Kidney capillary endothelial cell (primary cell): ENCODE results near the gene TTPAL.

Source experiments
- DNase-seq: peaks from one replicate; pipeline ENCODE4 v3.0.0-alpha.2; 2018; ENCODE audit warnings: low spot score

The TTPAL gene

DNA sequence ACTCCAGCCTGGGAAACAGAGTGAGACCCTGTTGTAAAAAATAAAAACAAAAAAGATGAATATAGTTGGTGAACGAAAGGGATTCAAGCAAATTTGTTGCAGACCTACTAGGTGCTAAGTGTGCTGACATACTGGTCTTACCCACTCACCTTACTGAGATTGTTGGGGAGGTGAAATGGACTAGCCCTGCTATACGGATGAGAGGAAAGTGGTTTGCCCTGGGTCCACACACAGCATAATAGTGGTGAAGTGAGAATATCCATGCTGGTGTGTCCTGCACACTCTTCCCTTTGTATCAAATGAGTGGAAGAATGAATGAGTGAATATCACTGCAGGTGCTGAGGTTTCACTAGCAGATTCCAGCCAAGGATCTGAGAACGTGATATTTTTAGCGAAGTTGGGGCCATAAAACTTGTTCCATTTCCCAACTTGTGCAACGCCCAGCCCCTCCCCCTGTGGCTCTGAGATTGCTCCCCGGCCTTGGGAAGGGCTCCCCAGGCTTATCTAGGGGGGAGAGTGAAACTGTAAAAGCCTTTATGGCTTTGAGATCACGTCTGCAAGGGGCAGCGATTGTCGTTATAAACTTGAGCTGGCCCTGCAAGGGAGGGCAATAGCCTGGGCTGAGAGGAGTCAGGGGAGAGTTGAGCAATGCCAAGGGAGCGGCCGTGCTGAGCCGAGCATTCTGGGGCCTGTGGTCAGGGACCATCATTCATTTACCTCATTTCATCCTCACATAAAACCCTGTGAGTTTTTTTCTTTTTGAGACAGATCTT is 33.2 kb upstream of the TTPAL start:
- no peak for DNase-seq

DNA sequence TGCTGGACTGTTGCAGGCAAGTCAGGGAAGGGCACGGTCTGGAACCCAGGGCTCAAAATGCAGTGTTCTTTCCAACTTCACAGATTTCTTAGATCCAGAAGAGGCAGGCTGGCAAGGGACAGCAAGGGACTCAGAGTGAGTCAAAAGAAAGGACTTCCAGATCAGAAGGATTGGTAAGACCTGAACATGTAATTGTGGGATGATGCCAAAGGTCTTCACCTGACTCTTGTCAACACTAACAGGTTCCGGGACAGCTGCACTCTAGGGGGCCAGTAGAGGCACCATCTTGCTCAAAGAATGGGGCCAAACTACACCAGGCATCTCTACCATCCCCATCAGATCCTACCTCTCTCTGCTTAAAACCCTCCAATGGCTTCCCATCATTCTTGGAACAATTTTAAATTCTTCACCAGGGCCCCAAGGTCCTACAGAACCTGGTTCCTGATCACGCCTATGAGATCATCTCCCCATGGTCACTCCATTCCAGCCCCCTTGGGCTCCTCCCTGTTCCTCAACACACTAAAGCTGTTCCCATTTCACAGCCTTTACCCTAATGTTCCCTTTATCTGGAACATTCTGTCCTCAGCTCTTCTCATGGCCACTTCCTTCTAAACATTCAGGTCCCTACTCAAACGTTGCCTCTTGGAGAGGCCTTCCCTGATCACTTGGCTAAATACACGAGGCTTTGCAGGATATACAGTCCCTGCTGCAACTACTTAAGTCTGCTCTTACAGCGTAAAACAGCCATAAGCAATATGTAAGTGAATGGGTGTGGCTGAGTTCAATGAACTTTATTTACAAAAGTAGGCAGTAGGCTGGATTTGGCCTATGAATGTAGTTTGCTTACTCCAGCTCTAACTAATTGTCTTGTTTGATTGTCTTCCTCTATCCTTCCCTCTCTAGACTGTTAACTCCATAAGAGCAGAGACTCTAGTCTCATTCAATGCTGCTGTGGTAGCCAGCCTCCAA is 29.6 kb upstream of the TTPAL start:
- no peak for DNase-seq

DNA sequence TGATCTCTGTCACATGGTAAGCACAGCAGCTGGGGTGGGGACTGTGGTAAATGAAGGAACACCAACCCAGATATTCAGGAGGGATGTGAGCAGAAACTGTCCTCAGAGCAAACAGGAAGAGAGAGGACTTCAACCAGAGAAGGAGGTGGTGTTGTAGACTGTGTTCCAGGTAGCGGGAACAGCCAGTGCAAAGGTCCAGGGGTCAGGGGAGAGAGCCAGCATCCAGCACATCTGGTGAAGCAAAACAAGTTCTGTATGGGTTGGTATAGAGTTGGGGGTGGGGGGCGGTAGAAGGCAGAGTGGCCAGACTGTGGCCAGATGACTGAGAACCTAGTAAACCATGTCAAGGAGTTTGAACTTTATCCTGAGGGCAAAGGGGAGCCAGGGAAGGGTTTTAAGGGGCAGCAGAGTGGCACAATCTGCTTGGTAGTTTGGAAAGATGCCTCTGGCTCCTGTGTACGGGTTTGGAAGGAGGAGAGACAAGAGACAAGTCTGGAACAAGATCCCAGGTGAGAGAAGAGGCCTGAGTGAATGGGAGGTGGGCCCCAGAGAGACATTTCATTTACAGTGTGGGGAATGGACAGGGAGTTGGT is 27.8 kb upstream of the TTPAL start:
- DNase-seq: no peak

DNA sequence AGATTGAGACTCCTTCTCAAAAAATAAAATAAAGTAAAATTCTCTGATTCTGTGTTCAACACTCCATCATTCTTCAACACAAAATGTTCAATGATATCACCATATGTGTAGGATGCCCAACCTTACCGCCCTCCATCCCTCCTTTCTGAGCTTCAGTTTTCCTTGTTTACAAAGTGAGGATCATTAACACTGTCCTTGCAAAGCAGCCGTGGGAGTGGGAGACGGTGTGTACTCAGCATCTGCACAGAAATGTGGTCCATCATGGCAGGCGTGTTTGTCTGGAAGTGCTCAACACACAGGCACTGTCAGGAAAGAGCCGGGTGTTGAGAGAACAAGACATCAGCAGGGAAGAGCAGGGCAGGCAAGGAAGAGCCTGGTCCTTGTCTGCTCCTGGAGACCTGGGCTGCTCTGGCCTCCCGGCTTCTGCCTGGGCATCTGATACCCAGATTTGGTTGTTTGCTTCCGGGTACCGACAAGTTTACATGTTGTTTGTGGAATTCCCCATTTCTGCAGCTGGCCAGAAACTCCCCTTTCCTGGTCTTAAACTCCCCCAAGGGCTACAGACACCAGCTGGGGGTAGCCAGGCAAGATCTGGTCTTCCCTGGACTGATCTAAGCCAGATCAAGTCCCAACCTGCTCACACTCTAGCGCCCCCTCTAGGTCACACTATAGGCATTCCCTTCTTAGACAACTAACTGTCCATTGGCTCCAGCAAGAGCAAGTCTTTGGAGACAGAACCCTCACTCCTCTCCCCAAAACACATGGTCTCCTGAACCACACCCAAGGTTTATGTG is 26.7 kb upstream of the TTPAL start:
- no peak for DNase-seq

DNA sequence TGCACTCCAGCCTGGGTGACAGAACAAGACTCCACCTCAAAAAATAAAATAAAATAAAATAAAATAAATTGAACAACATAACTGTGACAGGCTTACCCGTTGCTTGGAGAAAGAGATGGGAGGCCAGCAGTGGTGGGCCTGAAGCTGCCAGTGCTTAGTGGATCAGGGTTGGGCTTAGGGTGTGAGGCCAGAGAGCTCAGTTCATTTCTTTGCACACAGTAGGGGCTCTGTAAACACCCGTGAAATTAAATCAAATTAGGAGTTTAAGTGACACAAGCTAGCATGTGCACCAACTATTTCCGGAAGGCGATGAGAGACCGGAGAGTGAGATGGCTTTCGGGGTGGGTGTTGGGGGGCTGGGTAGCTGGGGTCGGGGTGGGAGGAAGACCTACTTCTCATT is 25.8 kb upstream of the TTPAL start:
- DNase-seq: no peak

DNA sequence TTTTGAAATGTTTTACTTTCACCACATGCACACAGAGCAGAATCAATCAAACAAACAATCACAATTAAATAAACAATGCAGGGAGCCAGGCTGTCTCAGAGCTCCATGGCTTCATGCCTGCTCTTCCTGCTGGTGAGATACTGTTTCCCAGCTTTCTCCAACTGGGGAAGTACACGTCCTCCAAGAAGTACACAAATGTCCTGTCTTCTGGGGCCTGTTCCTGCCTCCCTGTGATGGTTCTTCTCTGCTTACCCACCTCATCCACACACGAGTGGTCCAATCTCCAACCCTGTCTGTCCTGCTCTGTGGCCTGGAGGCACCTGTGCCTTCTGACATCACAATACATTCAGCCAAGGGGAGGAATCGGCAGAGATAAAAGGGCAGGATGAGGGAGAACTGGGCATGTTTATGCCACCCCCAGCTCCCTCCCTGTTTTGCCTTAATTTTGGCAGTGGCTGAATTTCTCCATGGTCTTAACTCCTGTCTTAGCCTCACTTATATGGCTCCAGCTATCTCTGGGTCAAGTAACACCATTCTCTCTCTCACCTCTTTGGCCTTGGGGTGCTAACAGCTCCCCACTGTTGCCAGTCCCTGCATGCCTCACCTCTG is 25.3 kb upstream of the TTPAL start:
- DNase-seq: no peak

DNA sequence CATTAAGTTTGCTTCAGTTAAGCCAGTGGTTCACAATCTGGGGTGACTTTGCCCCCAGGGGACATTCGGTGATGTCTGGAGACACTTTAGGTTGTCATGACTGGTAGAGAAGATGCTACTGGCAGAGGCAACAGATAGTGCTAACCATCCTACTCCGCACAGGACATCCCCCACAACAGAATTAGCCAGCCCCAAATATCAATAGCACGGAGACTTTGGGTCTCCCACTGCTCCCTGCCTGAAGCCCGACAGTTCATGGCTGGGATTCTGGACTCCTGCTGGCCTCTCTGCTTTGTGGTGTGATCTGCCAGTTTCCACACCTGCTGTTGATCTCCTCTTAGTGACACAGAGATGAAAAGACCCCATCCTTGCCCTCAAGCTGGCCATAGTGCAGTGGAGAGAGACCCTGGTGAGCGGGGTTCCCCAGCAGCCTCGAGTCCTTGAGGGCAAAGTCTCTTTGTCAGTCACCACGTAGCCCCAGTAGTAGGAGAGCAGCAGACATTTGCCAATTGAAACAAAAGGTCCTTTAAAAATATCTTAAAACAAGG is 24.7 kb upstream of the TTPAL start:
- DNase-seq: no peak

DNA sequence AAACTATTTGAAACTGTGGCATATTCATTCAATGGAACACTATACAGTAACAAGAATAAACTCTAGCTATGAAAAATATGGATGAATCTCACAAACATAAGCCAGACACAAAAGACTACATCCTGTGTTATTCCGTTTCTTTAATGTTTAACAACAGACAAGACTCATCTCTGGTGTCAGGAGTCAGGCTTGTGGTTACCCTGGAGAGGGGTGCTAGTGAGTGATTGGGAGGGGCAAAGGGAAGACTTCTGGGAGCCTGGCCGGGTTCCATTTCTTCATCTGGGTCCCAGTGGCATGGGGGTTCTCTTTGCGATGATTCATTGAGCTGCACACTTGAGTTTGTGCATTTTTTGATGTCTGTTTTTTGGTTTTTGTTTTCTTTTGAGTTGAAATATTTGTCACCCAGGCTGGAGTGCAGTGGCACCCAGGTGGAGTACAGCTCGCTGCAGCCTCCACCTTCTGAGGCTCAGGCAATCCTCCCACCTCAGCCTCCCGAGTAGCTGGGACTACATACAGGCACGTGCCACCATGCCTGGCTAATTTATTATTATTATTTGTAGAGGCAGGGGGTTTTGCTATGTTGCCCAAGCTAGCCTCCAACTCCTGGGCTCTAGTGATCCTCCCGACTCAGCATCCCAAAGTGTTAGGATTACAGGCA is 21.2 kb upstream of the TTPAL start:
- DNase-seq: no peak

DNA sequence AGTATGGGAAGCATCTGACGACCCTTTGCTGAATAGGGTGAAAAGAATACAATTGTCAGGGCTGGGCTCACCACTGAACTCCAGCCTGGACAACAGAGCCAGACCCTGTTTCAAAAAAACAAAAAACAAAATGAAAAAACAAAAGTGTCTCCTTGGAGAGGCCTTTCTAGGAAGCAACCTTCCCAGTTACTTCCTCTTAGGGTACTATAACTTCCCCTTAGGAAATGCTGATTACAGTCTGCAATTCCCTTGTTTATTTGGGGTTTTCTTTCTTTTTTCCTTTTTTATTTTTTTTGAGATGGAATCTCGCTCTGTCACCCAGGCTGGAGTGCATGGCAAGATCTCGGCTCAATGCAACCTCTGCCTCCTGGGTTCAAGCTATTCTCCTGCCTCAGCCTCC is 20.5 kb upstream of the TTPAL start:
- DNase-seq: no peak

DNA sequence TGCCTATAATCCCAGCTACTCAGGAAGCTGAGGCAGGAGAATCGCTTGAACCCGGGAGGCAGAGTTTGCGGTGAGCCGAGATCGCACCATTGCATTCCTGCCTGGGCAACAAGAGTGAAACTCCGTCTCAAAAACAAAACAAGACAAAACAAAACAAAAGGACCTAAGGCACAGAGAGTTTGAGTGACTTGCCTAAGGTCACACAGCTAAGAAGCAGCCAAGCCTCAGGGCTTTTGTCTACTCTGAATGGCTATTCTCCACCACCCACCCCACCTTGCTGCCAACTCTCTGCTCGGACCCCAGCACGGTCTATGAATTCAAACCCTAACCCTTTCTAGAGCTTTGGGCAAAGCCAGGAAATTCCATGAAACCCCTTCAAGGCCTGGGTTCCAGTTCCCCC is 19.1 kb upstream of the TTPAL start:
- DNase-seq: no peak

DNA sequence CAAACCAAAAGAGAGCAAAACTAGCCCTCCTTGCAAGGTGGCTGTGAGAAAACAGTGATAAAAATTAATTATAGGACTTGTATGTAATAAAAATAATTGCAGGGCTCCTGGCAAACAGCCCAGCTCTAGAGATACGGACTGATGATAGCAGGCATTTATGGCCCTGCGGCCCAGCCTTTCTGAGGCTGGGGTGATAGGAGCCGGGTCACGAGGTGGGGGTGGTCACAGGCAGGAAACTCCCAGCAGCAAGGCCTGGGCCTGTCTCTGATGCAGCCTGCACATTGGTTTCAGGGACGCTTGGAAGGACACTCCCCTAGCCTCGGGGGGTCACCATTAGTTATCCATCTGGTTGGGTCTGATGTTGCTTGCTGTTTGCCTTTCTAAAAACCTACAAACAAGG is 18.7 kb upstream of the TTPAL start:
- no peak for DNase-seq

DNA sequence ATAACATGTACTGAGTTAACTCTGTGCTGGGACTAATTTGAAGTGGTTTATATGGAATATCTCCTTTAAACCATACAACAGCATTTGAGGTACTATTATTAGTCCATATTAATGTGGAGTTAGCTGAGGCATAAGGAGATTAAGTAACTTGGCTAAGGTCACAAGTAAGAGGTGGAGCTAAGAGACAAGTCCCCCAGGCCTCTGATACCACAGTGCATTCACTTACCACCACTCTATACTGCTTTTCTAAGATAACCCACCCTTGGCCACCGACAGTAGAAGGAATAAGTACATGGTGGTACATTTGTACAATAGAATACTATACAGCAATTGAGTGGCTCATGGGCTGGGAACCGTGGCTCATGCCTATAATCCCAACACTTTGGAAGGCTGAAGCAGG is 16.4 kb upstream of the TTPAL start:
- no peak for DNase-seq

DNA sequence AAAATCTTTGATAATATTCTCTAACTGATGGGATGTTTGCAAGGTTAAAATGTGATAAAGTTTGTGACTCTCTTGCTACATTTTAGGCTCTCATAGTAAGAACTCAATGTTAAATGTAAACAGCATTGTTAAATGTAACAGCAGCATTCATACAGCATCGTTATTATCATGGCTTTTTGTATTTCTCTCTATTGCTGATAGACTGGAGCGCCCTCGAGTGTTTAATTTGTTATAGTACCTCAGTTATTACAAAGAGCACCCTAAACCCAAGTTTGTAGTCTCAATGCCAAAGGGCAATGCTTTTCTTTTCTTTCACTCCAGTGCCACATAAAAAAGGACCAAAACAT is 14.9 kb upstream of the TTPAL start:
- no peak for DNase-seq

DNA sequence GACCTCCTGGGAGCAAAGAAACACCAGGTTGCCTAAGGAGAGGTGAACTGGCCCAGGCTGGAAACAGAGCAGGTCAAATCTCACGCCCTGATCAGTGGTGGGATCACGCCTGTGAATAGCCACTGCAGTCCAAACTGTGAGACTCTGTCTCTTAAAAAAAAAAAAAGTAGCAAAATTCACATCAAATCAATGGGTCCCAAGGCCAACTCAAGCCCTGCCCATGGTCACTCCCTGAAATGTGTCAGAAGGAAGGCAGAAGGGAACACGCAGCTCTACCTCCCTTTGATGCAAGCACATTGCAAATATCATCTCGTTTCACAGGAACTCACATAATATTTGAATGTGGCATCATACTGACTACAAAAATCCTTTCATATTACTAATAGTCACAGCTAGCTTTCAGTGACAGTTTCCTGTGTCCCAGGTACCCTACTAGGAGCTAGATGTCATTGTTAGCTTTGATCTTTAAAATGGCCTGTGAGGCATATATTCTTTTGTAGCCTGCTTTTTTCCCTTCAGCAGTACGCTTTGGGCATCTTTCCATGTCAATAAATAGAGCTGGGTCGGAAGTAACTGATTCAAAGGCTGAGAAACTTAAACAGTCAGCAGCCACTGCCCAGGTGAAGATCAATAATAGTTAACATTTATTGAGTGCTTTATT is 14.4 kb upstream of the TTPAL start:
- no peak for DNase-seq

DNA sequence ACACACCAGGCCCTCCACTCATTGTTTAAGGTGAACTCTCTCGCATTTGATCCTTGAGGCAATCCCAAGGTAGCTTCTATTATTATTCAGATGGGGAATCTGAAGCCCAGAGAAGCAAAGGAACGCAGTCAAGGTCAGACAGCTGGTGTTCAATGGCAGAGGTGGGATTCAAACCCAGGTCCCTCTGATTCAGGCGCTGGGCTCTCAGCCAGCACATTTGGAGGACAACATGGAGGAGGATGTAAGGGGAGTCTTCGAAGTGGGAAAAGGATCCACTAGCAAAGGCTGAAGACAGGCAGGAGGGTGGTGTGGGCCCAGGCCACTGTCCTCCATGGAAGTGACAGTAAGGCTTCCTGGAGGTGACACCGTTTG is 13.9 kb upstream of the TTPAL start:
- no peak for DNase-seq

DNA sequence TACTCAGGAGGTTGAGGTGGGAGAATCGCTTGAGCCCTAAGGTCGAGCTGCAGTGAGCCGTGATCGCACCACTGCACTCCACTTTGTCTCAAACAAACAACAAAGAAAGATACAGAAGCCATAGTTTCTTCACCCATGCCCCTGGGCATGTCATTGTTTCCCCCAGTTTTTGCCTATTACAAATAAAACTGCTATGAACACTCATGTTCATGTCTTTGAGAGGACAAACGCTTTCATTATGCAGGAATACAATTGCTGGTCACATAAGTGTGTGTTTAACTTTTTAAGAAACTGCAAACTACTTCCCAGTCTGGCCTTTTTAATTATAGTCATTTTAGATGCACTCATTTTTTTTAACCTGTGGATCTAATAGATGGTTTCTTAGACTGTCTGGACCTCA is 12.2 kb upstream of the TTPAL start:
- DNase-seq: no peak

DNA sequence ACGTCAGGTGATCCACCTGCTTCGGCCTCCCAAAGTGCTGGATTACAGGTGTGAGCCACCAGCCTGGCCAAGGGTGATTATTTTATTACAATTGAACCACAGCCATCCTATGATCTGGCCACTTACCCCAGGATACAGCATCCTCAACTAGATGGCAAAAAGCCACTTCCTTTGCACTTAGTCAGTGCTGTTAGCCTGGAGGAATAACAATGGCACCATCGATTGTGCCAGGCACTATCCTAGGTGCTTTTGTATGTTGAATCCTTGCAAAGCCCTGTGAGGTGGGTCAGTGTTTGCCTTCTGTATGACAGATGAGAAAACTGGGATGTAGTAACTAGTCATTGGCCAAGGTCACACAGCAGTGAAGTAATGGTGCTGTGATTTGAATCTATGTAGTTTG is 11.2 kb upstream of the TTPAL start:
- DNase-seq: no peak

DNA sequence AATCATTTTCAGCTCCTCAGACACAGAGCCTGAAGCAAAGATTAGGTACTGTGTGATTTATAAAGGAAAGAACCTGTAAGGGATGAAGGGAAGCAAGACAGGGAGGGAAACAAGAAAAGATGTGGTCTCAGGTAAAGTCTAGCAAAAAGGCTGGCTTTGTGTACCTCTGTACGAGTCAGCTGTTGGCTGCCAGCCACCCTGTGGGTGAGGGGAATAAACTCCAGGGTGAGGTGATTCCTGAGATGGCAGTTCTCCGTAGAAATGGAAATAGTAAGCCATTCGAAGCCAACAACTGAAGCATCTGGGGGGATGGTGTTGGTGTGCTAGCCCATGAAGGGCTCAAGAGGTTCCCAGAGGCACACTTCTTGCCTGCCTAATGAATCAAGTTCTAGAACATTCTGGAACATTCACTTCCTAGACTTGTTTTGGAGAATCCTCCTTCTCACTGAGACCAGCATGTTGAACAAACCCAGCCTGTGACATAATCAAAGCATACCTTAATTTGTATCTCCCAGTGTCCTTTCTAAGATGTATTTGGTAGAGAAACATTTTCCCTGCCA is 10.6 kb upstream of the TTPAL start:
- no peak for DNase-seq

DNA sequence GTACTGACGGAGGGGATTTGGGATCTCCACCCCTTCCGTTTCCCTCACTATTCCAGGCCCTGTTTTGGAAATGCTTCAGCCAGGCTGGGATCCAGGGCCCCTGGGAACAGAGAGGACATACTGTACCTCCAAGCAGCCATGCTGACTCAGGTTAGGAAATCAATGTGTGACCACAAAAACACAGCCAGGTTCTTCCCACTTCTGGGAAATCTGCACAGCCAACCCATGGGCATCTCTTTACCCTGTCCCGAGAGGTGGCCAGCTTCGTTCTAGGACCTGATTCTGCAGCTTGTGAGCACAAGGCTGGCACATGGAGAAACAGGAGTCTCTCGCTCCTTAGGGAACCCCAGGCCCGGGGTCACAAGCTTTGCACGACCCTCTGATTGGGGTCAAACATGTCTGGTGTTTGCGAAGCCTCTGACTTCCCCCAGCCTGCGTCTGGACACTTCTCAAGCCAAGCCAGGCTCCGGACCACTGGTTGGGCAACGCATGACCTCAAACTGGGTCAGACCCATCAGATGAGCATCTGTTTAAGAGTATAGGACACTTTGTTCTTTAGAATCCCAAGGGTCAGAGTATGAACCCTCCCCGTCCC is 8.3 kb upstream of the TTPAL start:
- no peak for DNase-seq
